GM23248 (cell line): ENCODE results near the gene CCDC171.

Source experiments
- EZH2 ChIP-seq: fragments of 200-600 bp; sonication (generic); IDR thresholded peaks from 2 replicates; pipeline ENCODE4 v1.6.1; 2018; ENCODE audit warnings: antibody characterized with exemption, mild to moderate bottlenecking; ENCODE audit not compliant: insufficient read depth, poor library complexity, severe bottlenecking
- EZH2phosphoT487 ChIP-seq: fragments of 200-600 bp; sonication (generic); IDR thresholded peaks from 2 replicates; pipeline ENCODE4 v1.6.1; 2018; ENCODE audit warnings: antibody characterized with exemption, moderate library complexity, mild to moderate bottlenecking, low read depth; ENCODE audit not compliant: insufficient read depth

DNA sequence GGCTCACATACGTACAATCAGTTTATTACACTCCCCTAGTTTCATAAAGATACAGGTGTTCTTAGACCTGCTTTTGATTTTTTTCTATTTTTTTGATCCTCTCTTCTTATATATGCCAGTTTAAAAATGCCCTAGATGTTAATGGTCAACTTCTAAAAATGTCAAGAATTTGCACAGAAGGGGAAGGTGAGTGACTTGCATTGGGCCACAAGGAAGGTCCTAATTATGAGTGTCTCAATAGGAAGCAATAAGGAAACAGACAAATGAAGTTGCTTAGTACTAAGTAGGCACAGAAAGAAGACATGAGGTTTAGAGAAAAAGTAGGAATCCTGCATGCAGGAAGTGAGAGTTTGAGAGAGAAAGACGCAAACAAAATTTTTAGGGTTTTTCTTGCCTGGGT lies 3.2 kb upstream of the CCDC171 start:
- TF ChIP-seq EZH2 (no peak), EZH2phosphoT487 (no peak)
